ENCODE measurements around the gene METTL5. TPM values are rescaled to one million over a fixed set of nuclear protein-coding genes. Genes with fewer than 3 reads are reported as not detected.
A peak's percentile ranks its signal among the peaks of the same experiment; 100 is the strongest.

Gene METTL5
- total and polyA plus RNA-seq, 12 donors = 55.7 to 87.3 (median 69.1) TPM

DNA sequence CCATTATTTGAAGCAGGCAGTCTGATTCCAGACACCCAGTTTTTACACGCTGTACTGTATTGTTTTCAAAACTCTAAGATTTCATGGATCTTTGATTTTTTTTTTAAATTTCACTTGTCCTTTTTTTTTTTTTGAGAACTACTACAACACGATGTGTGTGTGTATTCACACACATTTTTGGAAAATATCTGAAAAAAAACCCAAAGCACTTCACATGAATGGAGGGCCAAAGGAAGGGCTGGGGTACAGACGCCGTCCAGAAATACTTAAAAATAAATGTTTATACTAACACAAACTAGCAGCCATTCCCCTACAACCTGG is 26.3 kb downstream of the METTL5 start:
- intact Hi-C loops (cut with DNase I) = loop anchor here in 3 of 10 donors (5.0 to 10.0 kb wide), 2 partner anchors 216 to 274 kb away; partner anchors contain the start of gene PPIG (in 1 of the 3)

DNA sequence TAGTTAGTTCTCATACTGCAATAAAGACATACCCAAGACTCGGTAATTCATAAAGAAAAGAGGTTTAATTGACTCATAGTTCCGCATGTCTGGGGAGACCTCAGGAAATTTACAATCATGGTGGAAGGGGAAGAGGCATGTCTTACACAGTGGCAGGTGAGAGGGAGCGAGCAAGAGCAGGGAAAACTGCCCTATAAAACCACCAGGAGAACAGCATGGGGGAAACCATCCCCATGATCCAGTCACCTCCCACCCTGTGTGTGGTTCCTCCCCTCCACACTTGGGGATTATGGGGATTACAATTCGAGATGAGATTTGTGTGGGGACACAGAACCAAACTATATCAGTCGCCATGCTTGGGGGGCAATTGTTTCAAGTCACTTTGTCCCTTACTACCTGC is 27.1 kb downstream of the METTL5 start:
- TF ChIP-seq, protein P1, sequence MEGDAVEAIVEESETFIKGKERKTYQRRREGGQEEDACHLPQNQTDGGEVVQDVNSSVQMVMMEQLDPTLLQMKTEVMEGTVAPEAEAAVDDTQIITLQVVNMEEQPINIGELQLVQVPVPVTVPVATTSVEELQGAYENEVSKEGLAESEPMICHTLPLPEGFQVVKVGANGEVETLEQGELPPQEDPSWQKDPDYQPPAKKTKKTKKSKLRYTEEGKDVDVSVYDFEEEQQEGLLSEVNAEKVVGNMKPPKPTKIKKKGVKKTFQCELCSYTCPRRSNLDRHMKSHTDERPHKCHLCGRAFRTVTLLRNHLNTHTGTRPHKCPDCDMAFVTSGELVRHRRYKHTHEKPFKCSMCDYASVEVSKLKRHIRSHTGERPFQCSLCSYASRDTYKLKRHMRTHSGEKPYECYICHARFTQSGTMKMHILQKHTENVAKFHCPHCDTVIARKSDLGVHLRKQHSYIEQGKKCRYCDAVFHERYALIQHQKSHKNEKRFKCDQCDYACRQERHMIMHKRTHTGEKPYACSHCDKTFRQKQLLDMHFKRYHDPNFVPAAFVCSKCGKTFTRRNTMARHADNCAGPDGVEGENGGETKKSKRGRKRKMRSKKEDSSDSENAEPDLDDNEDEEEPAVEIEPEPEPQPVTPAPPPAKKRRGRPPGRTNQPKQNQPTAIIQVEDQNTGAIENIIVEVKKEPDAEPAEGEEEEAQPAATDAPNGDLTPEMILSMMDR (IDR thresholded peaks at IDR 0.05) = no peak
- Histone ChIP-seq H3K4me1 (peaks cover 0 to 32% (median 16%) of the 10 kb centered on the region in 9 donors), H3K9me3 (no peaks in the 10 kb centered on the region), H3K4me3 (no peak overlapping the region), H3K27me3 (no peaks in the 10 kb centered on the region), H3K36me3 (peaks cover 0 to 19% (median 0%) of the 10 kb centered on the region in 9 donors), H3K27ac (no peak overlapping the region)
- no peak for DNase-seq
- WGBS, 2 donors = 89 to 90% methylated on average over 5 of the region's 5 CpGs
- intact Hi-C loops (cut with DNase I) = loop anchor here in 3 of 10 donors (5.0 to 10.0 kb wide), 2 partner anchors 215 to 273 kb away; partner anchors contain the start of gene PPIG (in 1 of the 3)
- ATAC-seq = no peak

More for the DNA sequence above, 26.3 kb downstream of the METTL5 start:
- Histone ChIP-seq H3K4me1 (peaks cover 0 to 33% (median 17%) of the 10 kb centered on the region in 9 donors), H3K9me3 (no peaks in the 10 kb centered on the region), H3K27ac (peak overlapping the region; percentile 33 to 90 (median 86)), H3K36me3 (peaks cover 0 to 27% (median under 1%) of the 10 kb centered on the region in 9 donors), H3K4me3 (peak overlapping the region; percentile 63 to 95 (median 84)), H3K27me3 (no peaks in the 10 kb centered on the region)
- TF ChIP-seq, protein P1 (IDR thresholded peaks at IDR 0.05) = no peak
- DNase-seq (no peak), ATAC-seq (peak in 1 of 8 donors; percentile 1)
- 15 to 17% methylated on average over 4 of the region's 4 CpGs for WGBS, 2 donors

DNA sequence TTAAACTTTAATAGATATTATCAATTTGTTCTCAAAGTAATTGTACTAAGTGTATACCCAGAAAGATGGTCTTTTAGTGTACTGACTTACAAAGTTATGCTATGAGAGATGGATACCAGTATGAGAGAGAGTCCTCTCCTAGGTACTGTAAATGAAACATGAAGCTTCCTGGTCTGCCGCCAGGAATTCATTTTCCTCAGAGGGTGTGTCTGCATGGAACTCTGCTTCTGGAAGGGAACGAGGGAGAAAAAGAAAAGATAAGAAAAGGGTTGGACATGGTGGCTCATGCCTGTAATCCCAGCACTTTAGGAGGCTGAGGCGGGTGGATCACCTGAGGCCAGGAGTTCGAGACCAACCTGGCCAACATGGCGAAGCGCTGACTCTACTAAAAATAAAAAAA is 28.3 kb downstream of the METTL5 start:
- intact Hi-C loops (cut with DNase I) = loop anchor here in 3 of 10 donors (5.0 to 10.0 kb wide), 2 partner anchors 214 to 272 kb away; partner anchors contain the start of gene PPIG (in 1 of the 3)
- H3K9me3 ChIP-seq = no peaks in the 10 kb centered on the region
- H3K27ac ChIP-seq = no peak overlapping the region
- no peak overlapping the region for H3K4me3 ChIP-seq
- WGBS, 2 donors = 78 to 79% methylated on average over 6 of the region's 6 CpGs
- ATAC-seq (no peak), DNase-seq (no peak)
- peaks cover 0 to 8% (median 0%) of the 10 kb centered on the region in 9 donors for H3K36me3 ChIP-seq
- H3K27me3 ChIP-seq = no peaks in the 10 kb centered on the region
- TF ChIP-seq, protein P1 (IDR thresholded peaks at IDR 0.05) = no peak
- peaks cover 0 to 22% (median 14%) of the 10 kb centered on the region in 9 donors for H3K4me1 ChIP-seq

DNA sequence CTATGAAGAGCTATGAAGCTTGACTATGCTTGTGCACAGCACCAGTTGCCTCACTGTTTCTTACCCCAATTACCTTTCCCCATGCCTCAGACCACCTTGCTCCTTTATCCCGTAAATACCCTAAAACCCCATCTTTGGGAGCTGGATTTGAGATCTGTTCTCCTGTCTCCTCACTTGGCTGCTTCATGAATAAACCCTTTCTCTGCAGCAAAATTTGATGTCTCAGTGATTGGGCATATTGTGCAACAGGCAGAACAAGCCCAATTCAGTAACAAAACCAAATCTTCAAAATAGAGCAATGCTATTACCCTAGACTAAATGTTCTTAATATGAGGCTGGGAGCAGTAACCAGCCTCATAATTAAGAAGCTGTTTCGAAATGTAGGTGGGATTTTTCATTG is 29.5 kb downstream of the METTL5 start:
- TF ChIP-seq, protein P1 (IDR thresholded peaks at IDR 0.05) = no peak
- intact Hi-C loops (cut with DNase I) = loop anchor here in 3 of 10 donors (5.0 to 10.0 kb wide), 2 partner anchors 213 to 270 kb away; partner anchors contain the start of gene PPIG (in 1 of the 3)
- DNase-seq = no peak
- H3K27ac ChIP-seq = no peak overlapping the region
- H3K4me1 ChIP-seq = peaks cover 0 to 16% (median 6%) of the 10 kb centered on the region in 9 donors
- no peaks in the 10 kb centered on the region for H3K9me3 ChIP-seq
- no peak for ATAC-seq
- no peaks in the 10 kb centered on the region for H3K36me3 ChIP-seq
- whole genome bisulfite sequencing, 2 donors = 91 to 94% methylated on average over 2 of the region's 2 CpGs
- H3K27me3 ChIP-seq = no peaks in the 10 kb centered on the region
- H3K4me3 ChIP-seq = no peak overlapping the region
